GM12865 (cell line): ENCODE measurements around the gene KDM7A.
"Not testable (repeated sequence)": the region's sequence is repeated elsewhere in the genome, so short reads cannot be mapped to it uniquely, and the experiment has no call there.

Experiments
- DNase-seq: peaks from one replicate; pipeline ENCODE4 v3.0.0; 2010; ENCODE audit warnings: low read depth
- H3K4me3 ChIP-seq: 2 replicates; pipeline ENCODE4 v1.5.1; 2011; ENCODE audit warnings: mild to moderate bottlenecking, low read depth, low read length, control low read depth
- CTCF ChIP-seq: IDR thresholded peaks from 2 replicates; pipeline ENCODE4 v1.5.1; 2011; ENCODE audit warnings: low read length, control low read depth, low read depth, inconsistent platforms; ENCODE audit not compliant: insufficient read depth; ENCODE audit errors: missing control alignments

KDM7A gene

GRCh38 chr7:140168816-140169215, 8.0 kb downstream of the KDM7A start:
- TF ChIP-seq CTCF, result no peak
- H3K4me3 ChIP-seq, result no peak overlapping the region
- DNase-seq, result no peak

GRCh38 chr7:140165422-140165821, 11.4 kb downstream of the KDM7A start:
- H3K4me3 ChIP-seq, result no peak overlapping the region
- DNase-seq, result no peak
- TF ChIP-seq CTCF, result no peak

- DNase-seq, H3K4me3 ChIP-seq: not testable (repeated sequence)
Observed at GRCh38 chr7:140162081-140162480, 14.7 kb downstream of the KDM7A start.

GRCh38 chr7:140161047-140161446, 15.7 kb downstream of the KDM7A start:
- no peak for TF ChIP-seq CTCF
- DNase-seq, result no peak
- H3K4me3 ChIP-seq, result no peak overlapping the region

- no peak for DNase-seq
- H3K4me3 ChIP-seq, result no peak overlapping the region
- no peak for TF ChIP-seq CTCF
Observed at GRCh38 chr7:140160308-140160707, 16.5 kb downstream of the KDM7A start.

GRCh38 chr7:140159497-140159896, 17.3 kb downstream of the KDM7A start:
- DNase-seq, result no peak
- TF ChIP-seq CTCF, result no peak

GRCh38 chr7:140156460-140157080, 20.2 kb downstream of the KDM7A start:
- no peak overlapping the region for H3K4me3 ChIP-seq
- no peak for DNase-seq
- TF ChIP-seq CTCF, result no peak

More at GRCh38 chr7:140159497-140159896, 17.3 kb downstream of the KDM7A start:
- H3K4me3 ChIP-seq, result no peak overlapping the region

GRCh38 chr7:140155428-140155827, 21.4 kb downstream of the KDM7A start:
- no peak for DNase-seq
- TF ChIP-seq CTCF, result no peak
- H3K4me3 ChIP-seq, result no peak overlapping the region
